ENCODE measurements around the gene ABHD12. TPM values are rescaled to one million over a fixed set of nuclear protein-coding genes. Genes with fewer than 3 reads are reported as not detected.
A peak's percentile ranks its signal among the peaks of the same experiment; 100 is the strongest.

The ABHD12 gene
- total RNA-seq, 2 donors from 2014 or later: 42.4 to 76.1 TPM

DNA sequence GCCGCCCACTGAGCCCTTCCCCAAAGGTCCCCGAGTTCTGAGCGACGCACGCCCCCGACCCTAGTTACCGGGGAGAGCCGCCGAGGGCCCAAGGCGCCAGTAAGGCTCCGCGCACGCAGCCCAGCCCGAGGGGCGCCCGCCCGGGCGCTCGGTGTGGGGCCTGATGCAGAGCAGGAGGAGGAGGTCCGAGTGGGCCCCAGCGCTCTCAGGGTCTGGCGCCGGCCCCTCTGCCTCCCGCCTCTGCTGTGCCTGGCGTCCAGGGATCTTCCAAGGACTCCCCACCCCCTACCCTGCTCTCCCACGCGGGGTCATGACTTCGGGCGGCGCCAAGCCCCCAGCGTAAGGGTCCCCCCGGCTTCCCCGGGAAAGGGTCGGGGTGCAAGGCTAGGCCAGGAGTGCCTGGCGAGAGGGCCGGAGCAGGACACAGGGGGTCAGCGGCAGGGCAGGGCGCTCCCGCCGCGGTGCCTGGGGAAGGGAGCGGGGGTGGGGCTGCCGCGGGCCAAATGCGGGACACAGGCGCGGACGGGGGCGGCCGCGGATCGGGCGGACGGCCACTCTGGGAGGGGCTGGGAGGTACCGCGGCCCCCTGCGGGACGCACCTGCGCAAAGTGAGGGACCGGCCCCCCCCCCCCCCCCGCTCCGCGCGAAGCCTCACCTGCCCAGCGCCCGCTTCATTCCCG lies 637 bp downstream of the ABHD12 start:
- intact Hi-C loops (cut with DNase I, micrococcal nuclease): loop anchor here in 1 of 2 donors (10.0 kb wide), 1 partner anchor 75 kb away; no protein-coding TSS in a partner anchor
- DNase-seq: peak in 1 of 2 donors; percentile 66
- peak; percentile 52 for ATAC-seq

DNA sequence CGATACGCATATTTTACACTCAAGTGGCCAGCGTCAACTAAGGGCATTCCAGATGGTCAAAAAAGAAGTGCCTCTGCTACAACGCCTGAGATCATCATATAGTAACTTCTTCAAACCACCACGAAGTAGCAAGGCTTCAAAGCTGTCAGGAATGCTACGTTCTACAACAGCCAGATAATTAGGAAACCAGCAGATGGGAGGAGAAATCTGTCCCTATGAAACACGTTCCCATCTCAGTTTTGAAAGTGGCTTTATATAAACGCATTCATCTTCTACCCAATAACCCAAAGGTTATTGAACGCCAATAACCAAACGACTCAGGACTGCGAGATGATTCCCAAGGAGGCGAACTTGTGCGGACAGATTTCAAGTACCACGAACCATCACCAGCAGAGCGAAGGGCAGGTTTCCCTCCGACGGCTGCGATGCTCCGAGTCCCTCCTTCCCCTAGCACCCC lies 1.2 kb downstream of the ABHD12 start:
- DNase-seq (no peak), ATAC-seq (peak; percentile 5)
- intact Hi-C loops (cut with DNase I, micrococcal nuclease): loop anchor here in 1 of 2 donors (10.0 kb wide), 1 partner anchor 75 kb away; no protein-coding TSS in a partner anchor

GRCh38 chr20:25382704-25383370 lies 7.8 kb downstream of the ABHD12 start:
- DNase-seq (no peak), ATAC-seq (no peak)
- intact Hi-C loops (cut with DNase I, micrococcal nuclease): loop anchor here in 1 of 2 donors (10.0 kb wide), 1 partner anchor 68 kb away; no protein-coding TSS in a partner anchor

DNA sequence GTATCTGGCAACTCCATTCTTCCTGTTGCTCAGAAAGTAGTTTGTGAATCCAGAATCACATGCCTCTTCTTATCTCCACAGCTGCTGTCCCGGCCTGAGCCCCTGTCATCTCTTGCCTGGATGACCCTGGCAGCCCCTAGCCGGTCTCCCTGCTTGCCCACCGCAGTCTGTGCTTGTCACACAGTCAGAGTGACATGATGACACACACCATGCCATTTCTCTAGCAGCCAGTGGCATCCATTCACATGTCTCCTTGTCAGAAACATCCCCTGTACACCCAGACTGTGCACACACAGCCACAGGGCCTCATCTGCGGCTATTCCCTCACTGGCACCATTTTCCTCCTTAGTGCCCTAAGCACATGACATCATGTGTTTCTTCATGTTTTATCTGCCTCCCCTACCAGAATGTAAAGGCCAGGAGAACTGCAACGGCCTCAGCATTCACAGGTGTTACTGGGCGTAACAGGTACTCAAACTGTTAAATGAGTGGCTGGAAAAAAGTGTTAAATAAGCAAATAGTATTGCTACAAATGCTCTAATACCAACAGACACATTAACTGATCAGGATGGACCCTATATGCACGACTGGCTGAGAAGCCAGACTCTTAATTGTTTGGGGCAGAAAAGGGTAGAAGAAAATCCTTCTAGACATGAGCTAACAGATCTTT lies 9.6 kb downstream of the ABHD12 start:
- DNase-seq (no peak), ATAC-seq (no peak)
- intact Hi-C loops (cut with DNase I, micrococcal nuclease): loop anchor here in 1 of 2 donors (10.0 kb wide), 1 partner anchor 66 kb away; no protein-coding TSS in a partner anchor

DNA sequence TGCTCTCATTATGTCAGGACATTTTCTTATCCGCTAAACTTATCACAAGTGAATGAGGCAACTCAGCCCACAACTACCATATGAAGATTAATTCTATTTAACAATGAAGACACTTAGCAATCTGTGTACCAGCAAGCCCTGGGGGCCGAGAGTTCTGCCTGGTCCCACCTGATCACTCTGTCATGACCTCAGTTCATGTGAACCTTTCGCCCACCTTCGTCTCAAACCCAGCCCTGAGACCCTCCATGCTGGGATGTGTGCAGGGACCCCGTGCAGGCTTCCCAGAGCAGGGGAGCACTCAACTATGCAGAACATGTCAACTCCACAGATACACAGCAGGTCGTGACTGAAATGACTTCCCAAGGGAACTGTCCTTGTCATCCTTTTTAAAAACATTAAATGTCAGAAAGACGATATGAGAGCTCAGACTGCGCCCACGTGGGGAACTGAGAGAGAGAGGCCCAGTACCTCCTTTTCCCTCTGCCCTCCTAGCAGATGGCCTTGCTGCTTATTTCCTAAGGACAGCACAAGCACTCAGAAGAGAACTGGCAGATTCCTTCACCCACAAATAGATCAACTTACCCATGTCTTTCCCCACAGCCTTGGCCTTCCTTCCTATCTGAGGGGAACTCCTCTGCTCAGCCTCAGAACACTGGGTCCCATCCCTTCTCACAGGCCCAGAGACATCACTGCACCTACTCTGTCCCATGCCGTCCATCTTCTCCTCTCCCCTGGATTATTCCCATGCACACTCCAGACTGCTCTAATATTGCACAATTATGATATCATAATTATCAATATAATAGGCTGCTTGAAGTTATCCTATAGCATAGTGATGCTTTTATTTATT lies 11.5 kb downstream of the ABHD12 start:
- intact Hi-C loops (cut with DNase I, micrococcal nuclease): no loop called here
- DNase-seq: no peak

GRCh38 chr20:25378189-25378883 lies 12.3 kb downstream of the ABHD12 start:
- intact Hi-C loops (cut with DNase I, micrococcal nuclease): no loop called here
- no peak for DNase-seq
- no peak for ATAC-seq

More for the DNA sequence above, 11.5 kb downstream of the ABHD12 start:
- ATAC-seq: no peak

DNA sequence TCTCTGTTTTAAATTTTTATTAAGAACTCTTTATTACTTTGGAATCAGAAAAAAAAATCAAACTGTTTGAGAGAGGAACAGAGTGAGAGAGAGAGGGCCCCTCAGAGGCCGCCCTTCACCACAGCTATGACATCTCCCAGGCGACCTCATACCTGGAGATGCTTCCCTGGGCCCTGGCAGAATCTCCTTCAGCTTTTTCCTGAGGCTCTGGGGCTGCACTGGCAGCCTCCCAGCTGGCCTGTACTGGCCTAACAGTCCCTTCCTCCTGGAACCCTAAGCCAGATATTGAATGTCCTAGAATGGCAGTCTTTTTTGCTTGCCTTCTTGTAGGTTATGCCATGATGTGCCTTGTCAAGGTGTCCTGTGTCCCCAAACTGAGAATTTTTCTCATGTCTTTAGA lies 13.7 kb downstream of the ABHD12 start:
- intact Hi-C loops (cut with DNase I, micrococcal nuclease): no loop called here
- DNase-seq (no peak), ATAC-seq (no peak)

DNA sequence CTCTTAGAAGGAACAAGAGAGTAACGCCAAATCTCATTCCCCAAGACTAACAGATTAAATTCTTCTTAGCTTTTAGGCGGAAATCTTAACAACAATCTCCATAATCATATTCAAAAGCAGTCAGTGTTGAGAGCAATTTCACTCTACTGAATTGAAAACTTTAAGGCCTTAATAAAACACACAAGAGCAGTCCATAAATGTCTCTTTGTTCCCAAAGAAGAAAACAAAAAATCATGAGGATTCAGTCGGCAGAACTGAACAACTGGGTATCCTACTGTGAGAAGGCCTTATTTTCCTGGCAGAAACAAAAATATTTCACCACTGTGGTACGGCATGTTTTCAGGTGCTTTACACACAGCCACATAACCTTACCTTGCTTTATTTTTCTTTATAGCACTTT lies 14.4 kb downstream of the ABHD12 start:
- no peak for ATAC-seq
- intact Hi-C loops (cut with DNase I, micrococcal nuclease): no loop called here
- no peak for DNase-seq

DNA sequence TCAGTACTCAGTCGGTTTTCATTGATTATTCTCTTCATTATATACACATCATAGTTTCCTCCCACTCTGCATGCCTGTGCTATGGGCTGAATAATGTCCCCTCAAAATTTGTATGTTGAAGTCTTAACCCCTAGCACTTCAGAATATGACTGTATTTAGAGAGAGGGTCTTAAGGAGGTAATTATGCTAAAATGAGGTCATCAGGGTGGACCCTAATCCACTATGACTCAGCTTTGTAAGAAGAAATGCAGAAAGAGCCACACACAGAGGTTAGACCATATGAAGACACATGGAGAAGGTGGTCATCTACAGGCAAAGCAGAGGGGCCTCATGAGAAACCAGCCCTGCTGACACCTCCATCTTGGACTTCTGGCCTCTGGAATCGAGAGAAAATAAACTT lies 15.8 kb downstream of the ABHD12 start:
- intact Hi-C loops (cut with DNase I, micrococcal nuclease): no loop called here
- no peak for ATAC-seq
- no peak for DNase-seq

GRCh38 chr20:25372584-25373336 lies 17.9 kb downstream of the ABHD12 start:
- ATAC-seq (no peak), DNase-seq (no peak)

DNA sequence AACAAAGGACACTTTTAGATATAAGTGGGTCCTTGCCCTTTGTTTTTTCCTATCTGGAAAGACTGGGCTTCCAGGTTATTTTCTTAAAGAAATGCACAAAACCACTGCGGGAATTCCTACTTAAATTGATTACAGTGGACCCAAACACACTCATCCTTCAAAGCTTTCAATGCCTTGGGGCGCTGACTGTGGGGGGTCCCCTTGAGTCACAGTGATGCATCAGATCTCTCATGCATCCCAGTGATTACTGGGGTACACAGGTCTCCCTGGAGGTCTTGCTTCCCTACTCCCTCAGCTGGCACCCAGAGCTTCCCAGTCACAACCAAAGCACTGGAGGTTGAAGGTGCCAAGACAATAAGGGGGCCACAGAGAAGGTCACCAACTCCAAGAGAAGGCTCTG lies 20.7 kb downstream of the ABHD12 start:
- intact Hi-C loops (cut with DNase I, micrococcal nuclease): no loop called here
- DNase-seq (no peak), ATAC-seq (no peak)

More at GRCh38 chr20:25372584-25373336, 17.9 kb downstream of the ABHD12 start:
- intact Hi-C loops (cut with DNase I, micrococcal nuclease): no loop called here

DNA sequence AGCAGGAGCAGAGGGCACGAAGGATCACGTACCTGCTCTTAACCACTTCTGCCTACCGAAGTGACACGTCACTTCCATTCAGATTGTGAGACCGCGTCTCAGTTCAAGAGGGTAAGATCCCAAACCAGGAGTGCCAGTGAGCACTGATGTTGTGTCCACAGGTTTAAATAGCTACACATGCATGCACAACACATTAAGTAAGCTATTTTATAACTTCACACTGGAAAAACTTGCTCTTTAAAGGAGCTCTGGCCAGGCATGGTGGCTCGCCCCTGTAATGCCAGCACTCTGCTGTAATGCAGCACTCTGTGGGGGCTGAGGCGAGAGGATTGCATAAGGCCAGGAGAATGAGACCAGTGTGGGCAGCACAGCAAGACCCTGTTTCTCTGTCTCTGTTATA lies 21.1 kb downstream of the ABHD12 start:
- intact Hi-C loops (cut with DNase I, micrococcal nuclease): no loop called here
- no peak for ATAC-seq
- no peak for DNase-seq

DNA sequence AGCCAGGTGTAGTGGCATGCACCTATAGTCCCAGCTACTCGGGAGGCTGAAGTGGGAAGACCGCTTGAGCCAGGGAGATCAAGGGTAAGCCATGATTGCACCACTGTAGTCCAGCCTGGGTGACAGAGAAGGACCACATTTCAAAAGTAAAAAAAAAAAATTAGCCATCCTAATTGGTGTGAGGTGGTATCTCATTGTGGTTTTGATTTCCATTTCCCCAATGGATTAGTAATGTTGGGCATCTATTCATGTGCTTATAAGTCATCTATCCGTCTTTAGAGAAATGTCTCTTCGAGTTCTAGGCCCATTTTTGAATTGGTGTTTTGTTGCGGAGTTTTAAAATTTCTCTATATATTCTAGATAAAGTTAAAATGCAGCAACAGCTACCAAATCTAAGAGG lies 21.7 kb downstream of the ABHD12 start:
- DNase-seq: no peak
- intact Hi-C loops (cut with DNase I, micrococcal nuclease): no loop called here
- no peak for ATAC-seq

DNA sequence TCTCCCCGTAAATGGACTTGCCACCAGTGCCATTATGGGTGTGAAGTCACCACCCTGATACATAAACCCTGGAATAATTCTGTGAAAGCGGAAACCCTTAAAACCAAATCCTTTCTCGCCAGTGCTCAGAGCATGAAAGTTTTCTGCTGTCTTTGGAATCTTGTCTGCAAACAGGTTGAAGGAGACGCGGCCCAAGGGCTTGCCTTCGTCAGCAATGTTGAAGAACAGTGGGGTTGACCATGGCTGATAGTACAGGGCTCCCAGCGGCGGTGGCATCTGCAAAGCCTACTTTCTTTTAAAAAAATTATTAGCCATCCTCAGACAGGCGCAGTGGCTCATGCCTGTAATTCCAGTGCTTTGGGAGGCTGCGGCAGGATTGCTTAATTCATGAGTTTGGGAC lies 22.1 kb downstream of the ABHD12 start:
- ATAC-seq (no peak), DNase-seq (no peak)
- intact Hi-C loops (cut with DNase I, micrococcal nuclease): no loop called here

DNA sequence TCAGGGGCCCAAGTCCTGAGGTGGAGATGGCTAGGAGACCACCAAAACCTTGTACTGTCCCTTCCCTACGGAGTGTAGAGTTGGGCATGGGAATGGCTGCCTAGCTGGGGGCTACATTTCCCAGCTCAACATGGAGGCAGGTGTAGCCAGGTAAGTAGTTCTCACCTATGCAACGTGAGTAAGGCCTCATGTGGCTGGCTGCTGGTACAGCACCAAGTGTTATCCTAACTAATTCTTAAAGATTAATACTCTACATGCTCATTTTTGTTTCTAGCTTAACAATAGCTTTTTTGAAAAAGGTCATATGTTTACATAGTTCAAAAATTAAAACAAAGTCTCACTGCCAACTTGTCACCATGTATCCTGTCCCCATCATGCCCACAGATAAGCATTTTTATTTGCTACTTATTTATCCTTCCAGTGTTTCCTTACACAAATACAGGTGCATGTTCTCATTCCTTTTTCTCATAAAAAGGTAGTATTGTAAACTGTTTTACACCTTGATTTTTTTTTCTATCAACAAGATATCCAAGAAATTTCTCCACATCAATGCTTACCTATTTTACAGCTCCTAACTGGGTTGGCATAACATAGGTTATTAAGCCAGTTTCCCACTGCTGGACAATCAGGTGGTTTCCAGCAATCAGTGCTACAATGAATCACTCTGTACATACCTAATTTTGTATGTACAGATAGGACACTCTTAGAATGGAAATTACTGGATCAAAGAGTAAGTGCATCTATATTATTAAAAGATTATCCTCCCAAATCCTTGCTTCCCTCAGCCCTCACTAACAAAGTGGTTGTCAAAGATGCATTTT lies 25.5 kb downstream of the ABHD12 start:
- DNase-seq: no peak
- intact Hi-C loops (cut with DNase I, micrococcal nuclease): no loop called here
- no peak for ATAC-seq

- no peak for DNase-seq
- intact Hi-C loops (cut with DNase I, micrococcal nuclease): no loop called here
- no peak for ATAC-seq
These were observed 26.4 kb downstream of the ABHD12 start for GRCh38 chr20:25364180-25364788.

Measured in left colon (tissue), 2 donors.